OCI-LY7 (cell line): ENCODE measurements around the gene HSD17B3. TPM values are rescaled to one million over a fixed set of nuclear protein-coding genes. Genes with fewer than 3 reads are reported as not detected.

Experiments
- BruUV-seq: library from RNA; stranded (reverse); fragments of 400-500 nt; replicated peaks from 2 replicates; lab custom pipeline; 2021; lab: Mats Ljungman, UMichigan
- CTCF ChIA-PET: fragments of 300-600 bp; sonication (Branson Sonifier 250); formaldehyde crosslinking; loops from one replicate; lab custom pipeline; 2022; ENCODE audit warnings: antibody characterized with exemption; ENCODE audit not compliant: unreplicated experiment; lab: Charles Lee
- POLR2A ChIA-PET: fragments of 300-600 bp; sonication (Branson Sonifier 250); formaldehyde crosslinking; loops from one replicate; lab custom pipeline; 2022; ENCODE audit warnings: antibody characterized with exemption; lab: Charles Lee
- DNase-seq: peaks from one replicate; pipeline ENCODE4 v3.0.0-alpha.2; 2015; ENCODE audit warnings: low spot score
- H2AFZ ChIP-seq: fragments of 200-600 bp; sonication (generic), shearing (Covaris generic); 2 replicates; pipeline ENCODE4 v1.6.1; 2014; ENCODE audit warnings: mild to moderate bottlenecking, antibody characterized with exemption, low read length, moderate library complexity
- H3K27ac ChIP-seq: fragments of 200-600 bp; sonication (generic); 2 replicates; pipeline ENCODE4 v1.5.1; 2014; ENCODE audit warnings: mixed run types, low read depth, mild to moderate bottlenecking, moderate library complexity, low read length, inconsistent platforms; ENCODE audit not compliant: poor library complexity, severe bottlenecking
- H3K36me3 ChIP-seq: fragments of 200-600 bp; sonication (generic); 2 replicates; pipeline ENCODE4 v1.6.1; 2014; ENCODE audit warnings: mild to moderate bottlenecking, antibody characterized with exemption, low read length, moderate library complexity, mixed read lengths; ENCODE audit not compliant: insufficient read depth
- H3K4me1 ChIP-seq: fragments of 200-600 bp; sonication (generic); 2 replicates; pipeline ENCODE4 v1.5.1; 2014; ENCODE audit warnings: mild to moderate bottlenecking, low read length; ENCODE audit not compliant: insufficient read depth, poor library complexity, severe bottlenecking
- H3K4me2 ChIP-seq: fragments of 200-600 bp; sonication (generic); 2 replicates; pipeline ENCODE4 v1.6.1; 2014; ENCODE audit warnings: mild to moderate bottlenecking, low read length
- H3K4me3 ChIP-seq: fragments of 200-600 bp; sonication (generic); 2 replicates; pipeline ENCODE4 v1.5.1; 2014; ENCODE audit warnings: mild to moderate bottlenecking, low read depth, low read length; ENCODE audit not compliant: poor library complexity, severe bottlenecking
- H3K79me2 ChIP-seq: fragments of 200-600 bp; sonication (generic); 2 replicates; pipeline ENCODE4 v1.6.1; 2016; ENCODE audit warnings: low read depth, mild to moderate bottlenecking, low read length, moderate library complexity, mixed read lengths; ENCODE audit not compliant: insufficient read depth
- H3K9me2 ChIP-seq: fragments of 200-600 bp; sonication (generic); 2 replicates; pipeline ENCODE4 v1.6.1; 2016; ENCODE audit warnings: mild to moderate bottlenecking, low read length, mixed read lengths; ENCODE audit not compliant: insufficient read depth
- H3K9me3 ChIP-seq: fragments of 200-600 bp; sonication (generic); 2 replicates; pipeline ENCODE4 v1.6.1; 2014; ENCODE audit warnings: mild to moderate bottlenecking, mixed run types, low read length, mixed read lengths
- H4K20me1 ChIP-seq: fragments of 200-600 bp; sonication (generic); 2 replicates; pipeline ENCODE4 v1.6.1; 2014; ENCODE audit warnings: mild to moderate bottlenecking, antibody characterized with exemption, low read length, moderate library complexity, mixed read lengths; ENCODE audit not compliant: insufficient read depth
- EZH2phosphoT487 ChIP-seq: fragments of 200-600 bp; sonication (generic); IDR thresholded peaks from 2 replicates; pipeline ENCODE4 v1.6.1; 2018; ENCODE audit warnings: low read depth, borderline replicate concordance, mild to moderate bottlenecking, mixed run types, antibody characterized with exemption, low read length, moderate library complexity, mixed read lengths
- intact Hi-C: fragments of 100-400 bp; cut with micrococcal nuclease; formaldehyde crosslinking; loops from one replicate; pipeline ENCODE4 v1.10.0; 2022; ENCODE audit not compliant: unreplicated experiment
- total RNA-seq, 2 experiments: library from RNA; depleted of rRNA in 1 of 2; stranded (reverse); fragments of >200 nt in 1 of 2; shearing (Covaris generic) in 1 of 2; gene quantifications; 2 replicates each; pipeline ENCODE4 v1.2.3, GENCODE V29; 2014 to 2022
- TF ChIP-seq, protein P1 (sequence below): fragments of 200-600 bp; sonication (generic); conservative IDR thresholded peaks from 2 replicates; pipeline ENCODE4 v1.5.1; 2014; ENCODE audit warnings: mild to moderate bottlenecking, antibody characterized with exemption, low read length, moderate library complexity, mixed read lengths

Gene HSD17B3
- total RNA-seq, 2 experiments from 2014 or later = not detected

DNA sequence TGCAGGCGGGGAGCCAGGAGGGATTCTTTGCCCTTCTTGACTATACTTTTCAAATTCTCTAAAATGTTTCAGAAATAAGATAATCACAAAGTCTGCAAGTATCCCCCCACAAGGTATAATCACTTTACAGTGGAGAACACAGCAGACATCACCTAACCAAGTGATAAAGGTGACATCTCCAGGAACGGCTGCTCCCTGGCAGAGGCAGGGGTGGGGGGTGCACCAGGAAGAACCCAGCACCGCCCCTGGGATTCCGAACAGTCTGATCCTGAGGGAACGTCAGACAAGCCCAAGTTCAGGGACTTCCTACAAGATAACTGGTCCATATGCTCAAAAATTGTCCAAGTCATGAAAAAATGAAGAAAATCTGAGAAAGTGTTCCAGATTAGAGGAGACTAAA is 85.4 kb downstream of the HSD17B3 start:
- Histone ChIP-seq H3K27ac (no peak overlapping the region), H3K4me2 (no peak overlapping the region), H4K20me1 (no peaks in the 10 kb centered on the region), H3K79me2 (no peaks in the 10 kb centered on the region), H3K4me3 (no peak overlapping the region), H3K9me3 (no peaks in the 10 kb centered on the region), H3K36me3 (no peaks in the 10 kb centered on the region), H2AFZ (no peak overlapping the region), H3K4me1 (no peaks in the 10 kb centered on the region), H3K9me2 (no peaks in the 10 kb centered on the region)
- no TSS peak for BruUV-seq
- no peak for DNase-seq
- ChIA-PET POLR2A (no interaction called here), CTCF (no interaction called here)
- TF ChIP-seq EZH2phosphoT487 = no peak
- TF ChIP-seq, protein P1, sequence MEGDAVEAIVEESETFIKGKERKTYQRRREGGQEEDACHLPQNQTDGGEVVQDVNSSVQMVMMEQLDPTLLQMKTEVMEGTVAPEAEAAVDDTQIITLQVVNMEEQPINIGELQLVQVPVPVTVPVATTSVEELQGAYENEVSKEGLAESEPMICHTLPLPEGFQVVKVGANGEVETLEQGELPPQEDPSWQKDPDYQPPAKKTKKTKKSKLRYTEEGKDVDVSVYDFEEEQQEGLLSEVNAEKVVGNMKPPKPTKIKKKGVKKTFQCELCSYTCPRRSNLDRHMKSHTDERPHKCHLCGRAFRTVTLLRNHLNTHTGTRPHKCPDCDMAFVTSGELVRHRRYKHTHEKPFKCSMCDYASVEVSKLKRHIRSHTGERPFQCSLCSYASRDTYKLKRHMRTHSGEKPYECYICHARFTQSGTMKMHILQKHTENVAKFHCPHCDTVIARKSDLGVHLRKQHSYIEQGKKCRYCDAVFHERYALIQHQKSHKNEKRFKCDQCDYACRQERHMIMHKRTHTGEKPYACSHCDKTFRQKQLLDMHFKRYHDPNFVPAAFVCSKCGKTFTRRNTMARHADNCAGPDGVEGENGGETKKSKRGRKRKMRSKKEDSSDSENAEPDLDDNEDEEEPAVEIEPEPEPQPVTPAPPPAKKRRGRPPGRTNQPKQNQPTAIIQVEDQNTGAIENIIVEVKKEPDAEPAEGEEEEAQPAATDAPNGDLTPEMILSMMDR = no peak
- intact Hi-C loops = loop anchor here (5.0 kb wide), 1 partner anchor 489 kb away; no protein-coding TSS in a partner anchor

DNA sequence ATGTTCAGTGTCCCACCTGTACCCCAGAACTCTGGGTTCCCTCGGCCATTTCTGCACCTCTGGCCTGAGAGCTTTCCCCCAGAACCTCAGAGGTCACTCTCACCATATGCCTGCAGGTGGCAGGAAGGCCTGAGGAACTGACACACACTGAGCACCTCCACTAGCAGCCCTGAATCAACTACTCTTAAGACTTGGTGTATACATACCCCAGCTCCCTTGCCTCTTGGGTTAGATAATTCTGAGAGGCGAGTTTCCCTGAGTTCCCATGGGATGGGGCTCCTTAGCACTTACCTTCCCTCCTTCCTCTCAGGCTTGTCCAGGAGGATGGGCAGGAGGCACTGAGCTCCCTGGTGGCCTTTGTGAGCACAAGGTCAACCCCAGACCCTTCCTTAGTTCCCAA is 86.1 kb downstream of the HSD17B3 start:
- Histone ChIP-seq H3K9me2 (no peaks in the 10 kb centered on the region), H3K27ac (no peak overlapping the region), H3K4me1 (no peaks in the 10 kb centered on the region), H3K79me2 (no peaks in the 10 kb centered on the region), H3K4me2 (no peak overlapping the region), H2AFZ (no peak overlapping the region), H4K20me1 (no peaks in the 10 kb centered on the region), H3K9me3 (no peaks in the 10 kb centered on the region), H3K4me3 (no peak overlapping the region), H3K36me3 (no peaks in the 10 kb centered on the region)
- DNase-seq = no peak
- ChIA-PET CTCF (no interaction called here), POLR2A (no interaction called here)
- TF ChIP-seq, protein P1 = no peak
- no peak for TF ChIP-seq EZH2phosphoT487
- intact Hi-C loops = loop anchor here (5.0 kb wide), 1 partner anchor 489 kb away; no protein-coding TSS in a partner anchor
- no TSS peak for BruUV-seq

DNA sequence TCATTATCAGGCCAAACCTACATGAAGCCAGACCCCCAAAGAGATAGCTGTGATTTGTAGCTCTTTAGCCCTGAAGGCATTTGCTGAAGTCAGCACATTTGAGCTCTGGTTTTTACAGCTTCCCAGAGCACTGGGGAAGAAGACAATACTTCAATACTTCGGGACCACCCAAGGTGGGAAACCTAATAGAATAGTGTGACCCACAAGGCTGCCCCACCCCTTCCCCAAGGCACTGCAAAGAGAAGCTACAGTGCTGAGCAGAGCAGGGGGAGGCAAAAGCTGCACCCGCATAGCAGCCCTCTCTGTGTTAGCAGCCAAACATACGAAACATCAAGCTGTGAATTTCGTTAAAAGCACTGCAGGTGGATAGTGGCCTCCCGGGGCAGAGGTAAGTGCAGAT is 87.3 kb downstream of the HSD17B3 start:
- H3K4me3 ChIP-seq = no peak overlapping the region
- TF ChIP-seq, protein P1 = no peak
- TF ChIP-seq EZH2phosphoT487 = no peak
- no peaks in the 10 kb centered on the region for H3K36me3 ChIP-seq
- no peaks in the 10 kb centered on the region for H3K9me2 ChIP-seq
- no peaks in the 10 kb centered on the region for H3K79me2 ChIP-seq
- H3K4me2 ChIP-seq = no peak overlapping the region
- CTCF ChIA-PET = no interaction called here
- no peaks in the 10 kb centered on the region for H4K20me1 ChIP-seq
- no TSS peak for BruUV-seq
- intact Hi-C loops = loop anchor here (5.0 kb wide), 1 partner anchor 487 kb away; no protein-coding TSS in a partner anchor
- no peak overlapping the region for H3K27ac ChIP-seq
- DNase-seq = no peak
- H3K4me1 ChIP-seq = no peaks in the 10 kb centered on the region
- POLR2A ChIA-PET = interaction anchor here (0.6 kb wide), 1 partner anchor 50 kb away, joined by 3 read pairs; no protein-coding TSS in a partner anchor
- no peak overlapping the region for H2AFZ ChIP-seq
- no peaks in the 10 kb centered on the region for H3K9me3 ChIP-seq
